Activated naive CD4-positive, alpha-beta T cell treated with anti-CD3 and anti-CD28 coated beads for 36 hours (primary cell): ENCODE measurements around the gene CPOX. TPM values are rescaled to one million over a fixed set of nuclear protein-coding genes. Genes with fewer than 3 reads are reported as not detected.
"Not testable (repeated sequence)": the region's sequence is repeated elsewhere in the genome, so short reads cannot be mapped to it uniquely, and the experiment has no call there.

Experiments used
- CTCF ChIA-PET: fragments of 350-600 bp; sonication (Branson Sonifier 250); formaldehyde crosslinking; loops from one replicate; lab custom pipeline; 2021; ENCODE audit warnings: antibody characterized with exemption; lab: Charles Lee
- DNase-seq: peaks from one replicate; pipeline ENCODE4 v3.0.0-alpha.2; 2020
- H3K27ac Mint-ChIP-seq: one replicate; pipeline ENCODE4 v1.8.0; 2021; ENCODE audit warnings: mild to moderate bottlenecking, mixed read lengths
- H3K27me3 Mint-ChIP-seq: one replicate; pipeline ENCODE4 v1.8.0; 2021; ENCODE audit warnings: low read depth, mixed read lengths
- H3K36me3 Mint-ChIP-seq: one replicate; pipeline ENCODE4 v1.8.0; 2021; ENCODE audit warnings: low read depth, mixed read lengths
- H3K4me1 Mint-ChIP-seq: one replicate; pipeline ENCODE4 v1.8.0; 2021; ENCODE audit warnings: low read depth, mixed read lengths
- H3K4me3 Mint-ChIP-seq: one replicate; pipeline ENCODE4 v1.8.0; 2021; ENCODE audit warnings: mild to moderate bottlenecking, moderate library complexity, mixed read lengths
- H3K9me3 Mint-ChIP-seq: one replicate; pipeline ENCODE4 v1.8.0; 2021; ENCODE audit warnings: mixed read lengths
- intact Hi-C: fragments of 100-400 bp; cut with micrococcal nuclease; formaldehyde crosslinking; loops from one replicate; pipeline ENCODE4 v1.15.1; 2023
- total RNA-seq, 2 experiments: library from RNA; stranded (reverse); gene quantifications; one replicate each; pipeline ENCODE4 v1.2.3, GENCODE V29; 2021

The CPOX gene
- 10 to 100 TPM; 22.0 to 22.3 TPM for total RNA-seq

DNA sequence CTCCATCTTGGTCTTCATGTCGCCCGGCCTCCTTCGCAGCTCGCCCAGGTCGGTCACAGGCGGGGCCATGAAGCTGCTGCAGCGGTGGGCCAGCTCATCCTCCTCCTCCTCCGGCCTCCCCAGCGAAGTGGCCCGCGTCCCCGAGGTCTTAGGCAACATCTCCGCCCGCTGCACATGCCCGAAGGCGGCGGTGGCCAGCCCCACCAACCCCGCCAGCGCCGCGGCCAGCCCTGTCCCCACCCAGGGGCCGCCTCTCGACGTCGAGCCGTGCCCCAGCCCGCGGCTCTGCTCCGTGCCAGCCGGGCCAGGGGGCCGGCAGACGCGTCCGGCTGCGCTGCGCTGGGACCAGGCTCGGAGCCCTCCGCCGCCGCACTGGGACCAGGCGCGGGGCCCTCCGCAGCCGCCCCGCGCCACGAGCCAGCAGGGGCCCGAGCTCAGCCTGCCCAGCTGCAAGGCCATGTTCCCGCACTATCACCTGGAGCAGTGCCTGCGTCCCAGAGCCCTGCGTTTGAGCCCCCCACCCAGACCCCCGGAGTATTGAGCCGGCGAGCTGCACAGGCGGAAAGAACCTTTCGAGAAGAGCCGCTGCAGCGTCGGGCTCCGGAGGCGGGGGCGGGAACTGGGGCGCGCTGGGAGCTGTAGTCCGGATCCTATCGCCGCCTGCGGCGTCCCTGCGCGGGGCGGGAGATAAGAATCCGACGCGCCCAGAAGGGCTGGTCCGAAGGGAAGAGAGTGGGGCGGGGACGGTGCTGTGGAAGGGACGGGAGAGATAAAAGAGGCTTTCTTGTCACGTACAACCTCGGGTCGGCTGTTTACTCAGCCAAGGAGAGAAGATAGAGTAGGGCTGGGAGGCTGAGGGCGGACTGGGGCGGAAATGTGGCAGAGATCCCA is at the start of gene CPOX:
CPOX (minus strand) TSS at position 566 of the 891 bp plus-strand sequence; CDS start at position 459, 107 bp downstream.
- intact Hi-C loops = loop anchor here (1.0 to 10.0 kb wide), 9 partner anchors 28 to 554 kb away; partner anchors contain the start of genes CLDND1 and DCBLD2
- H3K27me3 Mint-ChIP-seq = no peaks in the 10 kb centered on the region
- peaks cover 13% of the 10 kb centered on the region for H3K36me3 Mint-ChIP-seq
- CTCF ChIA-PET = interaction anchor here (0.6 to 1.6 kb wide), 7 partner anchors 9 to 829 kb away, joined by 3 to 12 read pairs (median 4); partner anchors contain the start of gene ARL6
- H3K27ac Mint-ChIP-seq = peak within 1 kb of the TSS; percentile 82
- peaks cover 27% of the 10 kb centered on the region for H3K4me1 Mint-ChIP-seq
- peak; percentile 90 for DNase-seq
- no peaks in the 10 kb centered on the region for H3K9me3 Mint-ChIP-seq
- H3K4me3 Mint-ChIP-seq = peak within 1 kb of the TSS; percentile 88

DNA sequence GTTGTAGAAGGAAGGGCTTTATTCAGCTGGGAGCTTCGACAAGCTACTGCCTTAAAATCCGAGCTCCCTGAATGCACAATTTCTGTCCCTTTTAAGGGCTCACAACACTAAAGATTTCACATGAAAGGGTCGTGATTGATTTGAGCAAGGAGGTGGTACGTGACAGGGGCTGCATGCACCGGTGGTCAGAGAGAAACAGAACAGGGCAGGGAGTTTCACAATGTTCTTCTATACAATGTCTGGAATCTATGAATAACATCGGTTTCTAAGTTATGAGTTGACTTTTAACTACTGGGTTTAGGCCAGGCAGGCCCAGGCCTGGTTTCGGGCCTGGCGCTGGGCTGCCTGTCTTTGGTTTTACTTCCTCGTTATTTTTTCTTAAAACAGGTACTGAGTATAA is 49.4 kb upstream of the CPOX start:
- intact Hi-C loops, H3K27ac Mint-ChIP-seq, H3K9me3 Mint-ChIP-seq, H3K4me3 Mint-ChIP-seq, H3K36me3 Mint-ChIP-seq, DNase-seq, H3K4me1 Mint-ChIP-seq: not testable (repeated sequence)
- peaks cover 17% of the 10 kb centered on the region for H3K27me3 Mint-ChIP-seq
- CTCF ChIA-PET = interaction anchor here (0.9 to 1.4 kb wide), 2 partner anchors 41 to 47 kb away, joined by 3 to 4 read pairs; no protein-coding TSS in a partner anchor

- H3K4me3 Mint-ChIP-seq, H3K27ac Mint-ChIP-seq, DNase-seq, intact Hi-C loops, H3K4me1 Mint-ChIP-seq, H3K9me3 Mint-ChIP-seq, H3K36me3 Mint-ChIP-seq: not testable (repeated sequence)
- CTCF ChIA-PET = interaction anchor here (1.4 kb wide), 1 partner anchor 40 kb away, joined by 4 read pairs; no protein-coding TSS in a partner anchor
- peaks cover 17% of the 10 kb centered on the region for H3K27me3 Mint-ChIP-seq
Measured at GRCh38 chr3:98641756-98642155, 48.3 kb upstream of the CPOX start.

DNA sequence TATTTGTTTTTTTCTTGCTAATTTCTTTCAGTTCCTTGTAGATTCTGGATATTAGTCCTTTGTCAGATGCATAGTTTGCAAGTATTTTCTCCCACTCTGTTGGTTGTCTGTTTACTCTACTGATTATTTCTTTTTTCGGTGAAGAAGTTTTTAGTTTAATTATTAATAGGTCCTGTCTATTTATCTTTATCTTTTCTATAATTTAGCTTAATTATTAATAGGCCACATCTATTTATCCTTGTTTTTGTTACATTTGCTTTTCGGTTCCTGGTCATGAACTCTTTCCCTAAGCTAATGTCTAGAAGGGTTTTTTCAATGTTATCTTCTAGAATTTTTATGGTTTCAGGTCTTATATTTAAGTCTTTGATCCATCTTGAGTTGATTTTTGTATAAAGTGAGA is 45.1 kb upstream of the CPOX start:
- DNase-seq, H3K4me1 Mint-ChIP-seq, H3K9me3 Mint-ChIP-seq, H3K36me3 Mint-ChIP-seq, CTCF ChIA-PET, H3K4me3 Mint-ChIP-seq, H3K27me3 Mint-ChIP-seq, H3K27ac Mint-ChIP-seq, intact Hi-C loops: not testable (repeated sequence)

DNA sequence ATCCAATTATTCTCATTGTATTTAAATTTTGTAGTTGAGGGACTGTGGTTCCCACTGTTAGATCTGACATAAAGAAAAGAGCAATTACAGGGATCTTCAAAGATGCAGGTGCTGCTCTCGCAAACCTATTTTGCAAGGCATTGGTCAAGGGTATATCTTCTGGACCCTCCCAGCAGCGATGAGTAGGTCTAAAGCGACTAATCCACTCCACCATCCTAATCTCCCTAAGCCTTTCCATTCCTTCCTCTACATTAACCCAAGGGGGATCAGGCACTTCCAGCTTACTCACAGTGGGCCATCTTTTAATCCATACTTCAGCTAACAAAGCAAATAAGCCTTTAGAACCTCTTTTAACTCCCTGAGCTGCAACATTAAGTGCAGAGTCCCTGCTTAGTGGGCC is 37.0 kb upstream of the CPOX start:
- no peak for DNase-seq
- Mint-ChIP-seq H3K4me3 (no peak overlapping the region), H3K4me1 (no peaks in the 10 kb centered on the region), H3K9me3 (no peaks in the 10 kb centered on the region), H3K36me3 (no peaks in the 10 kb centered on the region), H3K27me3 (no peaks in the 10 kb centered on the region), H3K27ac (no peak overlapping the region)
- CTCF ChIA-PET = no interaction called here
- intact Hi-C loops = no loop called here

- intact Hi-C loops = no loop called here
- Mint-ChIP-seq H3K4me3 (no peak overlapping the region), H3K27me3 (no peaks in the 10 kb centered on the region), H3K27ac (no peak overlapping the region), H3K9me3 (no peaks in the 10 kb centered on the region), H3K36me3 (no peaks in the 10 kb centered on the region), H3K4me1 (no peaks in the 10 kb centered on the region)
- DNase-seq = no peak
- CTCF ChIA-PET = no interaction called here
Measured at GRCh38 chr3:98628317-98628716, 34.9 kb upstream of the CPOX start.

- Mint-ChIP-seq H3K27ac (no peak overlapping the region), H3K9me3 (no peaks in the 10 kb centered on the region), H3K4me3 (no peak overlapping the region), H3K4me1 (no peaks in the 10 kb centered on the region), H3K36me3 (no peaks in the 10 kb centered on the region), H3K27me3 (no peaks in the 10 kb centered on the region)
- intact Hi-C loops = no loop called here
- no peak for DNase-seq
- CTCF ChIA-PET = no interaction called here
Measured at GRCh38 chr3:98626151-98626550, 32.7 kb upstream of the CPOX start.

DNA sequence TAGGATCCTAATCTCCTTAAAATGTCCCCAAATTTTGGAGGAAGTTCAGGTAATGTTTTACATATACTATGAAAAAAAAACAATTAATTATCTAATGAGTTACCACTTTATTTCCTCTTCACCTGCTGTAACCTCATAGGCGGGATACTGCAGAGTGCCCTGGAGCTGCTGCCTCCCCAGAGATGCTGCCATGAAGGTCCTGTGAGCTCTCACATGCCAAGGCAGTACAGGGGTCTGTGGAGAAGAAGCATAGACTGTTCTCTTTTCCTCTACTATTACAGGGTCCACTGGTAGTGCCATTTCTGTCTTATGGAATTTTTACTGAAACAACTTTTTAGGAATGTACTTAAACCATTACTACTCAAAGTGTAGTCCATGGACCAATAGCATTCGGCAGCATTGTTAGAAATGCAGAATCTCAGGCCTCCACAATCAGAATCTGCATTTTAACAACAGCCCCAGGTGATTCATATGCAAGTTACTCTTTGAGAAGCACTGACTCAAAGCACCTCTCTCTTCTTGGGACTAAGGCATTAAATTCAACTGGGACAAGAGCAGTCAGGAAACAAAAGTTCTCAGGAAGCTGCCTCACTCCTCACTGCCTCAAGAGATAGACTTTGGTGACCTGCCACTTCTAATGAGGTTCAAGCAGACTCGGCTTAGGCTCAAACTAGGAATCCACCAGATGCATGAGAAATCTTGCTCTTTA is 30.3 kb upstream of the CPOX start:
- no peak overlapping the region for H3K27ac Mint-ChIP-seq
- no peaks in the 10 kb centered on the region for H3K36me3 Mint-ChIP-seq
- H3K4me1 Mint-ChIP-seq = no peaks in the 10 kb centered on the region
- H3K9me3 Mint-ChIP-seq = no peaks in the 10 kb centered on the region
- DNase-seq = no peak
- CTCF ChIA-PET = no interaction called here
- intact Hi-C loops = no loop called here
- no peak overlapping the region for H3K4me3 Mint-ChIP-seq
- H3K27me3 Mint-ChIP-seq = no peaks in the 10 kb centered on the region

DNA sequence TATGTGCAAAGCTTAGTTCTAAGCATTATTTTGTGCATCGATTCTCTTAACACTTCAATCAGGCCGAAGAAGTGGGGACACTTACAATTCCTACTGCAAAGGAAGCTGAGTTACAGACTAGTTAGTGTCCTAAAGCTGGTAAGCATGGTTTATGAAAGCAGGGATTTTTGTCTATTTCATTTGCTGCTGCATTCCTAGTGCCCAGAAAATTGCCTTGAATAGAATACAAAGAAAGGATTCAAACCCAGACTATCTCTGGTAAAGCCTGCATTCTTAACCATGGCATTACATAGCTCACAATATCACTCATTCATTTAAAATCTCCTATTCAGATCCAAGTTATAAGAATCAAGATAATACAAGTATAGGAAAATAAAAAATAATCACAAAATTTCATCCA is 24.4 kb upstream of the CPOX start:
- Mint-ChIP-seq H3K27me3 (no peaks in the 10 kb centered on the region), H3K36me3 (no peaks in the 10 kb centered on the region), H3K4me3 (no peak overlapping the region), H3K27ac (no peak overlapping the region), H3K4me1 (no peaks in the 10 kb centered on the region), H3K9me3 (no peaks in the 10 kb centered on the region)
- intact Hi-C loops = no loop called here
- no peak for DNase-seq
- CTCF ChIA-PET = interaction anchor here (1.3 kb wide), 1 partner anchor 197 kb away, joined by 4 read pairs; no protein-coding TSS in a partner anchor

GRCh38 chr3:98613616-98614015 is 20.2 kb upstream of the CPOX start:
- no peaks in the 10 kb centered on the region for H3K36me3 Mint-ChIP-seq
- H3K4me3 Mint-ChIP-seq = no peak overlapping the region
- intact Hi-C loops = no loop called here
- H3K4me1 Mint-ChIP-seq = no peaks in the 10 kb centered on the region
- DNase-seq = no peak
- H3K27me3 Mint-ChIP-seq = no peaks in the 10 kb centered on the region
- CTCF ChIA-PET = interaction anchor here (0.7 kb wide), 1 partner anchor 51 kb away, joined by 3 read pairs; no protein-coding TSS in a partner anchor
- peaks cover 2% of the 10 kb centered on the region for H3K9me3 Mint-ChIP-seq
- no peak overlapping the region for H3K27ac Mint-ChIP-seq

DNA sequence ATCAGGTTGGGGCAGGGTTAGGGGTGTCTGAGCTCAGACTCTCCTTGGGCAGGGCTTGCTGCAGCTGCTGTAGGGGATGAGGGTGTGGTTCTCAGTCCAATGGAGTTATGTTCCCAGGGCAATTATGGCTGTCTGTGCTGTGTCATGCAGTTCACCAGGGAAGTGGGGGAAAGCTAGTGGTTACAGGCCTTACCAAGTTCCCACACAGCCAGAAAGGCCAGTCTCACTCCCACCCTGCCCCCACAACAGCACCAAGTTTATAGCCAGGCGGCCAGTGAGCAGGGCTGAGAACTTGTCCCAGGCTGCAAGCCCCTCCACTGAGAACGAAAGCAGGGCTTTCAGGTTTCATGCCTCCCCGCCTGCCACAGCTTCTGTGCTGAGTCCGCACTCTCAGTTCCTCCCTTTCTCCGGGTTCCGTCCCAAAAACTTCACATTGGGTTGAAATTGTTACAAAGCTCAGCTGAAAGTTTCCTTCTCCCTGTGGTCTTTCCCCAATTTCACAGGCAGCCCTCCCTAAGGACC is 19.6 kb upstream of the CPOX start:
- Mint-ChIP-seq H3K4me1 (no peaks in the 10 kb centered on the region), H3K27me3 (no peaks in the 10 kb centered on the region), H3K4me3 (no peak overlapping the region), H3K27ac (no peak overlapping the region), H3K9me3 (peaks cover 2% of the 10 kb centered on the region), H3K36me3 (no peaks in the 10 kb centered on the region)
- DNase-seq = no peak
- CTCF ChIA-PET = interaction anchor here (0.7 to 1.1 kb wide), 3 partner anchors 15 to 52 kb away, joined by 3 to 7 read pairs (median 5); no protein-coding TSS in a partner anchor
- intact Hi-C loops = no loop called here

DNA sequence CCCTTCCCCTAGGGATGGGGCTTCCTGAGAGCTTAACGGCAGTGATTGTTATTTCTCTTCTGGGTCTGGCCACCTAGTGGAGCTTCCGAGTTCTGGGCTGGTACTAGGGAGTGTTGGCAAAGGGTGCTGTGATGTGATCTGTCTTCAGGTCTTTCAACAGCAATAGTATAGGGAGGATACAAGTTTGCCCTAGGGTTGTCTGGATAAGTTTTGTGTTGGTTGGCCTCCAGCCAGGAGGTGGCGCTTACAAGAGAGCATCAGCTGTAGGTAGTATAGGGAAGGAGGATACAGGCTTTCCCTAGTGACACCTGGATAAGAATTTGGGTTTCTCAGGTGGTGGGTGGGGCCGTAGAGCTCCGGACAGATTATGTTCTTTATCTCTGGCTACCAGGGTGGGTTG is 19.2 kb upstream of the CPOX start:
- Mint-ChIP-seq H3K27me3 (no peaks in the 10 kb centered on the region), H3K4me3 (no peak overlapping the region), H3K4me1 (no peaks in the 10 kb centered on the region), H3K27ac (no peak overlapping the region), H3K36me3 (no peaks in the 10 kb centered on the region), H3K9me3 (peaks cover 2% of the 10 kb centered on the region)
- CTCF ChIA-PET = interaction anchor here (0.7 to 1.1 kb wide), 3 partner anchors 15 to 119 kb away, joined by 3 to 7 read pairs (median 5); no protein-coding TSS in a partner anchor
- peak; percentile 12 for DNase-seq
- intact Hi-C loops = no loop called here
